Esophagus squamous epithelium (tissue), 5 donors: ENCODE results near the gene TBX15. TPM values are rescaled to one million over a fixed set of nuclear protein-coding genes. Genes with fewer than 3 reads are reported as not detected.

Source experiments
- DNase-seq: peaks from one replicate; lab custom pipeline; 2025; lab: John Stamatoyannopoulos, UW
- H3K27ac ChIP-seq, 4 donors: fragments of 200-600 bp; sonication (generic); one replicate each; pipeline ENCODE4 v1.5.1; 2016 to 2019; ENCODE audit warnings: mild to moderate bottlenecking in 1 of 4
- H3K27me3 ChIP-seq, 4 donors: fragments of 200-600 bp; sonication (generic); 1 replicate in 3 of 4; 2 replicates in 1 of 4; pipeline versions ENCODE4 v1.5.1 to v1.6.0; 2017 to 2021; ENCODE audit warnings: antibody characterized with exemption in 1 of 4
- H3K36me3 ChIP-seq, 3 donors: fragments of 200-600 bp; sonication (generic); one replicate each; pipeline ENCODE4 v1.5.1; 2016 to 2019
- H3K4me1 ChIP-seq, 3 donors: fragments of 200-600 bp; sonication (generic); one replicate each; pipeline ENCODE4 v1.5.1; 2017 to 2019
- H3K4me3 ChIP-seq, 4 donors: fragments of 200-600 bp; sonication (generic); 1 replicate in 3 of 4; 2 replicates in 1 of 4; pipeline ENCODE4 v1.5.1; 2016 to 2019; ENCODE audit warnings: mild to moderate bottlenecking in 2 of 4, moderate library complexity in 1 of 4
- H3K9me3 ChIP-seq, 3 donors: fragments of 200-600 bp; sonication (generic); one replicate each; pipeline ENCODE4 v1.5.1; 2016 to 2019
- CTCF ChIP-seq, 6 experiments: fragments of 450-650 bp in 4 of 6; fragments of 200-600 bp in 2 of 6; sonication (generic) in 2 of 6; IDR thresholded peaks; one replicate each; pipeline ENCODE4 v1.5.1; 2016 to 2019; ENCODE audit warnings: antibody characterized with exemption in 6 of 6, mild to moderate bottlenecking in 4 of 6, moderate library complexity in 4 of 6
- POLR2A ChIP-seq, 4 donors: fragments of 450-650 bp; IDR thresholded peaks; one replicate each; pipeline ENCODE4 v1.6.1; 2017; ENCODE audit warnings: antibody characterized with exemption in 4 of 4, mild to moderate bottlenecking in 4 of 4, moderate library complexity in 3 of 4
- WGBS, 2 donors: methylation state at CpG; one replicate each; pipeline ENCODE4 v1.1.5; 2018; 5-methylcytosine and 5-hydroxymethylcytosine counted together
- intact Hi-C: fragments of 100-400 bp; cut with DNase I; formaldehyde crosslinking; loops from one replicate; pipeline ENCODE4 v1.15.0; 2022
- total RNA-seq, 4 donors: library from RNA; depleted of rRNA; stranded (reverse); fragments of >200 nt; gene quantifications; one replicate each; pipeline ENCODE4 v1.1.0, GENCODE V29; 2016
- donor health status: DM: yes; HTN: yes; CAD: no.

TBX15 gene
- total RNA-seq, 4 donors from 2014 or later = 0.15 to 0.19 TPM; not detected in 2

- no peak for DNase-seq
Measured at GRCh38 chr1:118866330-118866729, 121.8 kb downstream of the TBX15 start.

GRCh38 chr1:118863688-118864087, 124.5 kb downstream of the TBX15 start:
- DNase-seq = no peak
- Histone ChIP-seq H3K9me3 (no peaks in the 10 kb centered on the region), H3K27ac (no peak overlapping the region), H3K36me3 (no peaks in the 10 kb centered on the region), H3K27me3 (peaks cover 0 to 4% (median 0%) of the 10 kb centered on the region in 4 donors), H3K4me1 (no peaks in the 10 kb centered on the region), H3K4me3 (no peak overlapping the region)
- 58 to 66% methylated on average over 3 of the region's 3 CpGs for WGBS, 2 donors
- TF ChIP-seq POLR2A (IDR thresholded peaks at IDR 0.05) (no peak), CTCF (IDR thresholded peaks at IDR 0.05) (no peak)
- intact Hi-C loops = no loop called here

More at GRCh38 chr1:118866330-118866729, 121.8 kb downstream of the TBX15 start:
- TF ChIP-seq CTCF (IDR thresholded peaks at IDR 0.05) = no peak
- no peak for TF ChIP-seq POLR2A (IDR thresholded peaks at IDR 0.05)
- no peaks in the 10 kb centered on the region for H3K36me3 ChIP-seq
- no peak overlapping the region for H3K4me3 ChIP-seq
- no peak overlapping the region for H3K27ac ChIP-seq
- no peaks in the 10 kb centered on the region for H3K4me1 ChIP-seq
- no peaks in the 10 kb centered on the region for H3K9me3 ChIP-seq
- H3K27me3 ChIP-seq = peaks cover 0 to 8% (median 0%) of the 10 kb centered on the region in 4 donors
- intact Hi-C loops = no loop called here
- 67 to 71% methylated on average over 6 of the region's 6 CpGs for WGBS, 2 donors

GRCh38 chr1:118862755-118863154, 125.4 kb downstream of the TBX15 start:
- Histone ChIP-seq H3K9me3 (no peaks in the 10 kb centered on the region), H3K27ac (no peak overlapping the region), H3K4me1 (no peaks in the 10 kb centered on the region), H3K36me3 (no peaks in the 10 kb centered on the region), H3K4me3 (no peak overlapping the region), H3K27me3 (peaks cover 0 to 4% (median 0%) of the 10 kb centered on the region in 4 donors)
- 54 to 58% methylated on average over 2 of the region's 2 CpGs for WGBS, 2 donors
- no peak for DNase-seq
- TF ChIP-seq POLR2A (IDR thresholded peaks at IDR 0.05) = no peak
- no peak for TF ChIP-seq CTCF (IDR thresholded peaks at IDR 0.05)
- intact Hi-C loops = no loop called here

- DNase-seq = no peak
- H3K4me3 ChIP-seq = no peak overlapping the region
- H3K36me3 ChIP-seq = no peaks in the 10 kb centered on the region
- H3K27ac ChIP-seq = no peak overlapping the region
- H3K4me1 ChIP-seq = no peaks in the 10 kb centered on the region
- TF ChIP-seq CTCF (IDR thresholded peaks at IDR 0.05) (no peak), POLR2A (IDR thresholded peaks at IDR 0.05) (no peak)
- peaks cover 0 to 4% (median 0%) of the 10 kb centered on the region in 4 donors for H3K27me3 ChIP-seq
- no peaks in the 10 kb centered on the region for H3K9me3 ChIP-seq
- intact Hi-C loops = no loop called here
Measured at GRCh38 chr1:118861216-118861615, 126.9 kb downstream of the TBX15 start.

- no peak for DNase-seq
- H3K27ac ChIP-seq = no peak overlapping the region
- H3K9me3 ChIP-seq = no peaks in the 10 kb centered on the region
- H3K36me3 ChIP-seq = no peaks in the 10 kb centered on the region
- no peaks in the 10 kb centered on the region for H3K4me1 ChIP-seq
- no peak overlapping the region for H3K4me3 ChIP-seq
- no peaks in the 10 kb centered on the region for H3K27me3 ChIP-seq
- TF ChIP-seq POLR2A (IDR thresholded peaks at IDR 0.05) (no peak), CTCF (IDR thresholded peaks at IDR 0.05) (no peak)
- 54 to 69% methylated on average over 3 of the region's 3 CpGs for WGBS, 2 donors
- intact Hi-C loops = no loop called here
Measured at GRCh38 chr1:118859999-118860398, 128.1 kb downstream of the TBX15 start.
